GM13977 (cell line): ENCODE measurements around the gene EPHA6.
"Not testable (repeated sequence)": the region's sequence is repeated elsewhere in the genome, so short reads cannot be mapped to it uniquely, and the experiment has no call there.

Experiments used
- DNase-seq: peaks from one replicate; pipeline ENCODE4 v3.0.0; 2012; ENCODE audit warnings: low spot score
- CTCF ChIP-seq: IDR thresholded peaks from 2 replicates; pipeline ENCODE4 v1.5.1; 2012; ENCODE audit warnings: mild to moderate bottlenecking, control low read depth; ENCODE audit not compliant: insufficient read depth; ENCODE audit errors: extremely low read depth, missing control alignments
- in situ Hi-C: fragments of 300-500 bp; cut with MboI; formaldehyde crosslinking; loops from one replicate; pipeline ENCODE4 v1.12.0; 2022; ENCODE audit warnings: low sequenced_read_pairs, low pct_unique_long_range_greater_than_20kb, mixed read lengths, inconsistent platforms; ENCODE audit not compliant: unreplicated experiment

The EPHA6 gene

GRCh38 chr3:97439373-97439772 lies 625.0 kb downstream of the EPHA6 start:
- no peak for DNase-seq
- TF ChIP-seq CTCF: no peak
- in situ Hi-C loops: no loop called here

GRCh38 chr3:97464035-97464434 lies 649.6 kb downstream of the EPHA6 start:
- DNase-seq: no peak
- in situ Hi-C loops: no loop called here
- TF ChIP-seq CTCF: no peak

DNA sequence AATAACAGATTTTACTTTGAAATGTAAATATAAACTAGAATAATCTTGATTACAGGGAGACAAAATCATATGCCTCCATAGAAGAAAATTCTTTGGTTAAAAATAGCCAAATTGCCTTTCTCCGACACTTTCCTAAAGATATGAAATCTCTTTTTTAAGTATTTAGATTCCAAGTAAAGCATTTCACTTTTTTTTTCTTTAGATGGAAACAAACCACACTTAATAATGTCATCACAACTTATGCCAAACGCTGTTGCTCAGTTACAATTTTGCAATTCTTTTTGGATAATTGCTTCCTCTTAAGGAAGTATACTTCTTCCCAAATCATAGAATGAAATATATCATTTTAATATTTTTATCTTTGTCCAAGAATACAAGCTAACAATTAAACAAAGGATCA lies 656.1 kb downstream of the EPHA6 start:
- DNase-seq: no peak
- no peak for TF ChIP-seq CTCF
- in situ Hi-C loops: no loop called here

DNA sequence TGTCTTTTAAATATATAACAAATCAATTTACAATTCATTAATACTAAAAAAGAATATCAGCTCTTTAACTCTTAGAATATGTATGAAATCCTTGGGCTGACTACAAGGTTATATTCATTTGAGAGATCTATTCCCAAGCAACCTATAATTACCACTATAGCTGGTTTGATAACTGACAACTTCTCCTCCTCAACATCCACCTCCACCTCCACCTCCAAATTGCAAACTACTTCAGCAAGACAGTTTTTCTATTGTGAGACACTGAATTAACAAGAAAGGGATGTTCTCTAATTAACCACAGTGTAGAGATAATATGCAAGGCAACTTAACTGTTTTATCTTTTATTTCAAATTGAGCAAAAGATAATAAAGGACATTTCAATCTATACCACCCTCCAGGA lies 665.3 kb downstream of the EPHA6 start:
- TF ChIP-seq CTCF: no peak
- in situ Hi-C loops: no loop called here
- DNase-seq: no peak

GRCh38 chr3:97480696-97481289 lies 666.4 kb downstream of the EPHA6 start:
- DNase-seq, in situ Hi-C loops: not testable (repeated sequence)

- no peak for DNase-seq
- in situ Hi-C loops: no loop called here
- no peak for TF ChIP-seq CTCF
Observed at GRCh38 chr3:97481416-97481815, 667.0 kb downstream of the EPHA6 start.

DNA sequence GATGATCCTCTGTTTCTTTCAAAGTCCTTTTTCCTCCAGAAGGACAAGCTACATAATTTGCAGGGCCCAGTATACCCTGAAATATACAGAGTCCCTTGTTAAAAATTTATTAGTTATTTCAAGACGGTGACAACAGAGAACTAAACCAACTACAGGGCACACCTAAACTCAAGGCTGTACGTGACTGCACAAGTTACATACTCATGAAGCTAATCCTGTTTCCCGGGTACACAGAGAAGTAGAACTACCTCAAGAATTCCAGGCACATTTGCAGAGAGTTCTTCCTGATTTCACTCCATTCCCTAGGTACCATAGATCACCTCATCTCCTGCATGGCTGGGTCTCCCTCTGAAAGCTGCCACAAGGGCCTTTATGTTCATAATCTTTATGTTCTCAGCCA lies 670.8 kb downstream of the EPHA6 start:
- no peak for TF ChIP-seq CTCF
- in situ Hi-C loops: no loop called here
- no peak for DNase-seq
